ENCODE results near the gene LHX4. TPM values are rescaled to one million over a fixed set of nuclear protein-coding genes. Genes with fewer than 3 reads are reported as not detected.

LHX4 gene
- total and polyA plus RNA-seq, 9 of the 15 experiments (the other 6 are each of a cell fraction or from before 2014, with no cell fraction given) = 0.01 to 0.11 (median 0.07) TPM; not detected in 5

DNA sequence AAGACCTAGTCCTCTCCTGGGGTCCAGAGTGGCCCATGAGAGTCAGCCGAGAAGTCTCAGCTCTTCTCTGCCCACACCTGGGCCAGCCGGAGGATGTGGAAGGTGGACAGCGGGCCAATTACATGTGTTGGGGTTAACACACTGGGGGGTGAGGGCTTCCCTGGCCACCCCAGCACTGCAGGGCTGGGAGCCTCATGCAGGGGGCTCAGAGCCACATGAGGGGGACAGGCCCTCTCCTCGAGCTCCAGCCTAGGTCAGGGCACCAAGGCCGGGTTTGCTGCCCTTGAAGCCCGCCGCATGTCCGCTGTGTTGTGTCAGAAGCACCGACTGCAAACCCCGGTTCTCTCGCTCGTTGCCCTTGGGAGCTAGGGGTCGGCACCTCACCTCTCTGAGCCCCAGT is 30.5 kb downstream of the LHX4 start (continued):
- TF ChIP-seq ZNF436 (CRISPR knock-in tag; IDR thresholded peaks at IDR 0.05) = no peak
- TF ChIP-seq, protein P1, sequence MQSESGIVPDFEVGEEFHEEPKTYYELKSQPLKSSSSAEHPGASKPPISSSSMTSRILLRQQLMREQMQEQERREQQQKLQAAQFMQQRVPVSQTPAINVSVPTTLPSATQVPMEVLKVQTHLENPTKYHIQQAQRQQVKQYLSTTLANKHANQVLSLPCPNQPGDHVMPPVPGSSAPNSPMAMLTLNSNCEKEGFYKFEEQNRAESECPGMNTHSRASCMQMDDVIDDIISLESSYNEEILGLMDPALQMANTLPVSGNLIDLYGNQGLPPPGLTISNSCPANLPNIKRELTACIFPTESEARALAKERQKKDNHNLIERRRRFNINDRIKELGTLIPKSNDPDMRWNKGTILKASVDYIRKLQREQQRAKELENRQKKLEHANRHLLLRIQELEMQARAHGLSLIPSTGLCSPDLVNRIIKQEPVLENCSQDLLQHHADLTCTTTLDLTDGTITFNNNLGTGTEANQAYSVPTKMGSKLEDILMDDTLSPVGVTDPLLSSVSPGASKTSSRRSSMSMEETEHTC (IDR thresholded peaks at IDR 0.05) = no peak

DNA sequence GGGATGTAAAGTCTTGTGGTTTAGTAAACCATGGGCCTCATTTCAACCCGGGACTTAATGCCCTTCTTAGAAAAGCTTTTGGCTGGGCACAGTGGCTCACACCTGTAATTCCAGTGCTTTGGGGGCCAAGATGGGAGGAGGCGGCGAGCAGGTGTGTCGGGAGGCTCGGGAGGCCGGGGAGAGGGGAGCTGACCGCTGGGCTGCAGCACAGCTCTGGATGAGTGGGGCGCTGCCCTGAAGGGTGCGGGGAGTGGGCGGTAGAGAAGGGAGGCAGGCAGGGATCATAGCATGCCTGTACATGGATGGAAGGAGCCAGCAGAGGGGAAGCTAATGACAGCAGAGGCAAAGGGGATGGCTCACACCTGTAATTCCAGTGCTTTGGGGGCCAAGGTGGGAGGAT is 31.0 kb downstream of the LHX4 start:
- no peak overlapping the region for H3K9ac ChIP-seq (ENCODE audit: insufficient read depth in 1 of 2, low read depth in 2 of 2, low read length in 2 of 2)
- no peak overlapping the region for H2AFZ ChIP-seq (ENCODE audit: low read depth, low read length)
- POLR2A ChIA-PET = interaction anchor here (0.6 to 3.4 kb wide), 10 partner anchors 9 to 334 kb away, joined by 3 to 14 read pairs (median 4); no protein-coding TSS in a partner anchor
- ATAC-seq (no peak), DNase-seq (ENCODE audit: extremely low read depth in 1 of 4, low spot score in 3 of 4) (no peak), FAIRE-seq (no peak)
- H3K79me2 ChIP-seq (ENCODE audit: control insufficient read depth, insufficient read depth, low read length) = no peaks in the 10 kb centered on the region
- BruUV-seq (replicated peaks) = no TSS peak
- H3K4me2 ChIP-seq (ENCODE audit: insufficient read depth, low read length) = no peak overlapping the region
- WGBS (ENCODE audit: insufficient coverage, low coverage, missing lambda C conversion rate) = 4% methylated on average over 10 of the region's 10 CpGs
- peaks cover 0 to 27% of the 10 kb centered on the region in 2 experiments; a peak in 1 of 5 replicates for H3K4me1 ChIP-seq (replicated peaks in 1 of 2; ENCODE audit: control insufficient read depth in 2 of 2, insufficient read depth in 2 of 2, low read length in 2 of 2)
- H3K9me3 ChIP-seq (replicated peaks; ENCODE audit: control insufficient read depth, insufficient read depth, low read depth, low read length) = no peaks in the 10 kb centered on the region
- H3K36me3 ChIP-seq (ENCODE audit: control insufficient read depth, insufficient read depth, low read length) = no peaks in the 10 kb centered on the region
- peaks cover 53 to 78% of the 10 kb centered on the region in 2 experiments for H3K27me3 ChIP-seq (ENCODE audit: control insufficient read depth in 2 of 2, insufficient read depth in 2 of 2, low read length in 2 of 2)
- H3K4me3 ChIP-seq = no peak overlapping the region
- in situ Hi-C loops (cut with MboI) (loop anchor here (25.0 kb wide), 1 partner anchor 901 kb away; no protein-coding TSS in a partner anchor), intact Hi-C loops (cut with micrococcal nuclease) (no loop called here)
- H3K27ac ChIP-seq (ENCODE audit: extremely low read depth, low read depth, low read length) = no peak overlapping the region
- CTCF ChIA-PET (ENCODE audit: low intra/inter-chr PET ratio) = no interaction called here
- H3K9me1 ChIP-seq (ENCODE audit: control insufficient read depth, insufficient read depth, low read length) = no peaks in the 10 kb centered on the region
- no peaks in the 10 kb centered on the region; the same call in 1 of the 2 replicates for H4K20me1 ChIP-seq (replicated peaks; ENCODE audit: control insufficient read depth, insufficient read depth, low read length)
- TF ChIP-seq CHCHD3 (CRISPR knock-in tag; IDR thresholded peaks at IDR 0.05) (no peak), HNRNPH1 (optimal IDR thresholded peaks at IDR 0.05; ENCODE audit: low read depth, low read length) (no peak), DPF2 (IDR thresholded peaks at IDR 0.05) (no peak), RNF2 (IDR thresholded peaks at IDR 0.05) (no peak), SMARCC2 (IDR thresholded peaks at IDR 0.05; ENCODE audit: low read depth) (no peak), KLF13 (tag; IDR thresholded peaks at IDR 0.05; ENCODE audit: borderline replicate concordance, low read depth) (no peak), RFX5 (IDR thresholded peaks at IDR 0.05; ENCODE audit: low read depth, low read length) (no peak), KLF6 (CRISPR knock-in tag; IDR thresholded peaks at IDR 0.05; ENCODE audit: borderline replicate concordance) (no peak), E2F3 (CRISPR knock-in tag; IDR thresholded peaks at IDR 0.05) (no peak), HDAC6 (IDR thresholded peaks at IDR 0.05; ENCODE audit: low read depth, low read length) (no peak), GABPB2 (CRISPR knock-in tag; conservative IDR thresholded peaks at IDR 0.05) (no peak), CSDE1 (IDR thresholded peaks at IDR 0.05) (no peak), NR2F6 (CRISPR knock-in tag; IDR thresholded peaks at IDR 0.05) (no peak)
- TF ChIP-seq, protein P1 (IDR thresholded peaks at IDR 0.05) = no peak
- TF ChIP-seq, protein P2, sequence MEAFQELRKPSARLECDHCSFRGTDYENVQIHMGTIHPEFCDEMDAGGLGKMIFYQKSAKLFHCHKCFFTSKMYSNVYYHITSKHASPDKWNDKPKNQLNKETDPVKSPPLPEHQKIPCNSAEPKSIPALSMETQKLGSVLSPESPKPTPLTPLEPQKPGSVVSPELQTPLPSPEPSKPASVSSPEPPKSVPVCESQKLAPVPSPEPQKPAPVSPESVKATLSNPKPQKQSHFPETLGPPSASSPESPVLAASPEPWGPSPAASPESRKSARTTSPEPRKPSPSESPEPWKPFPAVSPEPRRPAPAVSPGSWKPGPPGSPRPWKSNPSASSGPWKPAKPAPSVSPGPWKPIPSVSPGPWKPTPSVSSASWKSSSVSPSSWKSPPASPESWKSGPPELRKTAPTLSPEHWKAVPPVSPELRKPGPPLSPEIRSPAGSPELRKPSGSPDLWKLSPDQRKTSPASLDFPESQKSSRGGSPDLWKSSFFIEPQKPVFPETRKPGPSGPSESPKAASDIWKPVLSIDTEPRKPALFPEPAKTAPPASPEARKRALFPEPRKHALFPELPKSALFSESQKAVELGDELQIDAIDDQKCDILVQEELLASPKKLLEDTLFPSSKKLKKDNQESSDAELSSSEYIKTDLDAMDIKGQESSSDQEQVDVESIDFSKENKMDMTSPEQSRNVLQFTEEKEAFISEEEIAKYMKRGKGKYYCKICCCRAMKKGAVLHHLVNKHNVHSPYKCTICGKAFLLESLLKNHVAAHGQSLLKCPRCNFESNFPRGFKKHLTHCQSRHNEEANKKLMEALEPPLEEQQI (IDR thresholded peaks at IDR 0.05) = no peak

Data from K562 (cell line).